ENCODE results near the gene CADM1.

CADM1 gene

GRCh38 chr11:115489466-115489865, 14.7 kb downstream of the CADM1 start:
- H3K4me1 ChIP-seq (ENCODE audit: insufficient read depth, low read length): no peaks in the 10 kb centered on the region
- no peak overlapping the region for H3K4me3 ChIP-seq (ENCODE audit: low read depth in 1 of 2, low read length in 2 of 2)
- no peaks in the 10 kb centered on the region for H3K79me2 ChIP-seq (ENCODE audit: insufficient read depth, low read length)
- H3K36me3 ChIP-seq (ENCODE audit: insufficient read depth, low read length): no peaks in the 10 kb centered on the region
- no peak overlapping the region for H3K9ac ChIP-seq (ENCODE audit: low read depth, low read length)
- ATAC-seq (ENCODE audit: insufficient read depth, low read depth): no peak
- H3K9me3 ChIP-seq (ENCODE audit: insufficient read depth, low read length, severe bottlenecking): no peaks in the 10 kb centered on the region
- H2AFZ ChIP-seq (ENCODE audit: low read depth, low read length): no peak overlapping the region
- H4K20me1 ChIP-seq (ENCODE audit: insufficient read depth, low read length): no peaks in the 10 kb centered on the region
- no peak overlapping the region for H3K27ac ChIP-seq (ENCODE audit: low read length)
- no peak overlapping the region for H3K4me2 ChIP-seq (ENCODE audit: insufficient read depth, low read length)
- TF ChIP-seq CTCF (IDR thresholded peaks at IDR 0.05; ENCODE audit: borderline replicate concordance, extremely low read depth, low read length, poor library complexity, severe bottlenecking): no peak
- no peak for TF ChIP-seq EZH2 (IDR thresholded peaks at IDR 0.05; ENCODE audit: borderline replicate concordance, low read depth, low read length, severe bottlenecking)
- DNase-seq: no peak
- H3K27me3 ChIP-seq (ENCODE audit: insufficient read depth, low read length, poor library complexity): no peaks in the 10 kb centered on the region

GRCh38 chr11:115488945-115489344, 15.3 kb downstream of the CADM1 start:
- Histone ChIP-seq H3K4me2 (ENCODE audit: insufficient read depth, low read length) (no peak overlapping the region), H4K20me1 (ENCODE audit: insufficient read depth, low read length) (no peaks in the 10 kb centered on the region), H3K9ac (ENCODE audit: low read depth, low read length) (no peak overlapping the region), H3K27me3 (ENCODE audit: insufficient read depth, low read length, poor library complexity) (no peaks in the 10 kb centered on the region), H3K4me3 (ENCODE audit: low read depth in 1 of 2, low read length in 2 of 2) (no peak overlapping the region), H3K79me2 (ENCODE audit: insufficient read depth, low read length) (no peaks in the 10 kb centered on the region), H3K9me3 (ENCODE audit: insufficient read depth, low read length, severe bottlenecking) (no peaks in the 10 kb centered on the region), H2AFZ (ENCODE audit: low read depth, low read length) (no peak overlapping the region), H3K27ac (ENCODE audit: low read length) (no peak overlapping the region), H3K4me1 (ENCODE audit: insufficient read depth, low read length) (no peaks in the 10 kb centered on the region), H3K36me3 (ENCODE audit: insufficient read depth, low read length) (no peaks in the 10 kb centered on the region)
- DNase-seq (no peak), ATAC-seq (ENCODE audit: insufficient read depth, low read depth) (no peak)
- TF ChIP-seq CTCF (IDR thresholded peaks at IDR 0.05; ENCODE audit: borderline replicate concordance, extremely low read depth, low read length, poor library complexity, severe bottlenecking) (no peak), EZH2 (IDR thresholded peaks at IDR 0.05; ENCODE audit: borderline replicate concordance, low read depth, low read length, severe bottlenecking) (no peak)

GRCh38 chr11:115481528-115481927, 22.7 kb downstream of the CADM1 start:
- DNase-seq (no peak), ATAC-seq (ENCODE audit: insufficient read depth, low read depth) (no peak)
- H3K27ac ChIP-seq (ENCODE audit: low read length): no peak overlapping the region
- H4K20me1 ChIP-seq (ENCODE audit: insufficient read depth, low read length): no peaks in the 10 kb centered on the region
- H3K27me3 ChIP-seq (ENCODE audit: insufficient read depth, low read length, poor library complexity): peaks cover 7% of the 10 kb centered on the region
- H3K79me2 ChIP-seq (ENCODE audit: insufficient read depth, low read length): no peaks in the 10 kb centered on the region
- no peaks in the 10 kb centered on the region for H3K36me3 ChIP-seq (ENCODE audit: insufficient read depth, low read length)
- TF ChIP-seq CTCF (IDR thresholded peaks at IDR 0.05; ENCODE audit: borderline replicate concordance, extremely low read depth, low read length, poor library complexity, severe bottlenecking): no peak
- TF ChIP-seq EZH2 (IDR thresholded peaks at IDR 0.05; ENCODE audit: borderline replicate concordance, low read depth, low read length, severe bottlenecking): no peak
- H3K4me3 ChIP-seq (ENCODE audit: low read depth in 1 of 2, low read length in 2 of 2): no peak overlapping the region
- H3K9ac ChIP-seq (ENCODE audit: low read depth, low read length): no peak overlapping the region
- no peak overlapping the region for H3K4me2 ChIP-seq (ENCODE audit: insufficient read depth, low read length)
- H3K9me3 ChIP-seq (ENCODE audit: insufficient read depth, low read length, severe bottlenecking): no peaks in the 10 kb centered on the region
- no peak overlapping the region for H2AFZ ChIP-seq (ENCODE audit: low read depth, low read length)
- no peaks in the 10 kb centered on the region for H3K4me1 ChIP-seq (ENCODE audit: insufficient read depth, low read length)

- TF ChIP-seq CTCF (IDR thresholded peaks at IDR 0.05; ENCODE audit: borderline replicate concordance, extremely low read depth, low read length, poor library complexity, severe bottlenecking) (no peak), EZH2 (IDR thresholded peaks at IDR 0.05; ENCODE audit: borderline replicate concordance, low read depth, low read length, severe bottlenecking) (no peak)
- Histone ChIP-seq H3K27me3 (ENCODE audit: insufficient read depth, low read length, poor library complexity) (peaks cover 7% of the 10 kb centered on the region), H3K79me2 (ENCODE audit: insufficient read depth, low read length) (no peaks in the 10 kb centered on the region), H3K9ac (ENCODE audit: low read depth, low read length) (no peak overlapping the region), H3K27ac (ENCODE audit: low read length) (no peak overlapping the region), H4K20me1 (ENCODE audit: insufficient read depth, low read length) (no peaks in the 10 kb centered on the region), H3K36me3 (ENCODE audit: insufficient read depth, low read length) (no peaks in the 10 kb centered on the region), H2AFZ (ENCODE audit: low read depth, low read length) (no peak overlapping the region), H3K4me1 (ENCODE audit: insufficient read depth, low read length) (no peaks in the 10 kb centered on the region), H3K4me2 (ENCODE audit: insufficient read depth, low read length) (no peak overlapping the region), H3K9me3 (ENCODE audit: insufficient read depth, low read length, severe bottlenecking) (no peaks in the 10 kb centered on the region), H3K4me3 (ENCODE audit: low read depth in 1 of 2, low read length in 2 of 2) (no peak overlapping the region)
- DNase-seq (no peak), ATAC-seq (ENCODE audit: insufficient read depth, low read depth) (no peak)
These were observed 23.6 kb downstream of the CADM1 start for GRCh38 chr11:115480611-115481010.

All from DND-41 (cell line).